Measurements from ENCODE around the gene RGS8.
A peak's percentile ranks its signal among the peaks of the same experiment; 100 is the strongest.
"Not testable (repeated sequence)": the region's sequence is repeated elsewhere in the genome, so short reads cannot be mapped to it uniquely, and the experiment has no call there.

Gene RGS8

DNA sequence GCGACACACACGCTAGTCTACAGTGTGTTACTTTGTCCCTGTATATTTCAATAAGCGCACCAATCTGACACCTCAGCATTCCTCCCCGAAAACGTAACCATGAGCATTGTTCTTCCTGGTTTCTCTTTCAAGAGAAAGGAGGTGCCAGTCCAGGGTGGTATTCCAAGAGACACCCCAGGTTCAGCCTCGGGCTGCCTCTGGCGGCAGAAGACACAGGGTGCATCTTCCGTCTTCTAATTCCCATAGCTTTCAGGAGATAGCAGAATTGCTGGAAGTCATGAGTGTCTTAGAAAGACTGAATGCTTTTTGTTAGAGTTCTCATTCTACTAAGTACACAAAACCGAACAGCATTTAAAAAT, 15.9 kb upstream of the RGS8 start:
- DNase-seq: no peak

DNA sequence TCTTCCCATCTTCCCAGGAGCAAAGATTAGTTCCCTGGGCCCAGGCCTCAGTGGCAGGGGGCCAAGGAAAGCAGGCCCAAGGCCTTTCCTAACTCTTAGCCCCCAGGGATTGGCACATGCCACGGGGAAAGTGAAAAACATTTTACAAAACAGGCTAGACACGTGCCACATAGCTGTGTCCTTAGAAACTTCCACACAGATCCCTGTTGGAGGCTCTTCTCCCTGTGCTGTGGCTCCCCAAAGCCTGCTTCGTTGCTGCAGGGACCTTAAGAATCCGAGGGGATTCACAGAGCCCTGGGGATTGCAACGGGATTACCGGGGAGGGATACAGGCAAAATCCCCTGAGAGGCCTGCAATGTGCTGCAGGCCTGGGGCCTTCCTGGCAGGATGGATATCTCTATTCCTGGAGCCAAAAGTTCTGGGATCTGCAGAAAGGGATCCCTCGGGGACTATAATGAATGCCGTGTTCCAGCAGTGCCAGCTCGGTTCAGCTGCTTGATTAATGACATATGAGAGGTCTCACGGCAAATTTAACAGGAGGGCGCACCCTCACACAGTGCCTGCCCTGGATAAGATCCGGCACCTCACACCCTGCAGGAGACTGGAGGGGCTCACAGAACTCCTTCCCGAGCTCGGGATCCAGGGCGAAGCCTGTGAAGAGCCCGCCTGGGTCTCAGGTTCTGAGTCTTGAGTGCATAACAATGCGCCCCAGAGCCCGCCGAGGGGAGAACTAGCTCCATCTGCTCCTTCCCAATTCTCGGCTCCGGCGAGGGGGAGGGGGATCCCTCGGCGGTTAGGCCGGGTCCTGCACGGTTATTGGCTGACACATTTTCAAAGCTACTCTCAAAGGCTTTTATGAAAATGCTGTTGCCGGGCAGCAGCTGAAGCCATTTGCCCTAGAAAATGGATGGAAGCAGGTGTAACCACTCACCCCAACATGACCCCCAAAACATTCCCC, 15.3 kb upstream of the RGS8 start:
- DNase-seq: no peak

DNA sequence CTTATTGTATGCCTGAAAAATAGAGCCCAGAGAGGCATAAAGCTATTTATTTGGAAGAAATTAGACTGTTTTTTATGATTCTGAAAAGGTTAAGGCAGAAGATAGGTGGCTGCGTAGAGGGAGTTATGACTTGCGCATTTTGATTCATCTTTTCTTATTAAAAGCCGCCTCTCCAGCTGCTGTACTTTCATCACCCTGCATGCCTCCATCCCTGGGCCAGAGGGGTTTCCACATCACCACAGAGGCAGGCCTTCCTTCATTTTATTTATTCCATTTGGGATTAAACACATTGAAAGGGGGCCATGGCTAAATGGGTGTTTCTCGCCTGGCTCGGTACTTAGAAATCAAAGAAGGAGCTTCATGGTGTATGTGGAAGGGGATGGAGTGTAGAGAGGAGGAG, 14.6 kb upstream of the RGS8 start:
- no peak for DNase-seq

DNA sequence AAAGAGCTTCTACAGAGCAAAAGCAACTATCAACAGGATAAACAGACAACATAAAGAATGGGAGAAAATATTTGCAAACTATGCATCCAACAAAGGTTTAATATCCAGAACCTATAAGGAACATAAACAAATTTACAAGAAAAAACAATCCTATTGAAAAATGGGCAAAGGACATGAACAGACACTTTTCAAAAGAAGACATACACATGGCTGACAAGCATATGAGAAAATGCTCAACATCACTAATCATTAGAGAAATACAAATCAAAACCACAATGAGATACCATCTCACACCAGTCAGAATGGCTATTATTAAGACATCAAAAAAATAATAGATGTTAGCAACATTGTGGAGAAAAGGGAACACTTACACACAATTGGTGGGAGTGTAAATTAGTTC, 8.8 kb upstream of the RGS8 start:
- not testable (repeated sequence) for DNase-seq

DNA sequence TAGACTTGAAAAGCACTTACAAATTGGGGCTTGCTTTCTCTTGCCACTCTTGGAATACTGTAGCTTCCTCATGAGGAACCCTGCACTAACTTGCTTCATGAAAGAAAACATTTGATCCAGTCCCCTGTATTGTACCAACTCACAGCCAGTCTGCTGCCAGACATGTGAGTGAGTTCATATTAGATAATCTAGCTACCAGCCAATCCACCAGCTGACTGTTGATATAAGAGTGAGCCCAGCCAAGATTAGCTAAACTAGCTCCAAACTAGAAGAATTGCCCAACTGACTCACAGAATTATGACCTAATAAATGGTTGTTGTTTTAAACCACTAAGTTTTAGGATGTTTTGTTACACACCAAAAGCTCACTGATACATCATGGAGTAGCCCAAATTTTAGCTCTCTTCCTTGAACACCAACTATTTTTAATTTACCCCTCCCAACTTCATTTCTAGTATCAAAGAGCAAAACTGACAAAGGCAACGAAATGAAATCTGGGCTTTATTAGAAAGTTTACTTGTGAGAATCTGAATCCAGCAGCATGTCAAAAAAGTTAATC, 6.6 kb upstream of the RGS8 start:
- DNase-seq: no peak

DNA sequence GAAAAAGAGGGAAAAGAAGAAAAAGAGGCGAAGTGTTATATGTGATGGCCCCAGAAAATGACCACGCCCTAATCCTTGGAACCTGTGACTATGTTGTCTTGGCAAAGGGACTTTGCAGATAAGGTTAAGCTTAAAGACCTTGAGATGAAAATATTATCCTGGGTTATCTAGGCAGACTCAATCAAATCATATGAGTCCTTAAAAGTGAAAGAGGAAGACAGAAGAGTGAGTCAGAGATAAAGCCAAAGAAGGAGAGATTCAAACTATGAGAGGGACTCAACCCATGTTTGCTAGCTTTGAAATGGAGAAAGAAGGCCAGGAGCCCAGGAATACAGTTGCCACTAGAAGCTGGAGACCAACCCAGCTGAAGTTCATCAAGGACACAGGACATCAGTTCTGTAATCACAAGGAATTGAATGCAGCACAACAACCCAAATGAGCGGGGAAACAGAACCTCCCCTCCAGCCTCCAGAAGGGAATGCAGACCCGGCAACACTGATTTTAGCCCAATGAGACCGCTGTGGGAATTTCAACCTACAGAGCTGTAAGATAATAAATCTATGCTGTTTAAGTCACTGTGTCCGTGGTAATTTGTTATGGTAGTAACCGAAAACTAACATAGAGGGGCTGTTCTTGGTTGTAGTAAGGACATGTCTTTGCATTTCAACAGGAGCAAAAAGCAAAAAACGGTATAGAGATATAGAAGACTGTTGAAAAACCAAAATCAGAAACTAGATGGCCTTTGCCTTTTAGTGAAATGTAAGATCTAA, 4.2 kb upstream of the RGS8 start:
- no peak for DNase-seq

DNA sequence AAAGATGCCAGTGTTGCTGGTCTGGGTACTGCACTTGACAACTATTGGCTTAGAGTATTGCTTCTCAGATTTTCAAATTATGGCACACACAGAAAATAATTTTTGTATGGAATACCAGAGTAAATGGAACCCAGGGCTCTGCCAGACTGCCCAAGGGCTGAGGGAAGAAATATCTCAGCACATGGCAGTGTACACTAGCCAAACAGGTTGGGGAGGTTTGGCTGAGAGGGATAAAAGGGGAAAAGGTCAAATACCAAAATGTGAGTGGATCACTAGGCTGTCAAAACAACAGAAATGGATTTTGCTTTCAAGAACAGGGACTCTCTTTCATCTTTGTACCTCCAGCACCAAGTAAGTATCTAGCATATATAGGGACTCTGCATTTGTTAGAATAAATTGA, 3.0 kb upstream of the RGS8 start:
- DNase-seq: no peak

DNA sequence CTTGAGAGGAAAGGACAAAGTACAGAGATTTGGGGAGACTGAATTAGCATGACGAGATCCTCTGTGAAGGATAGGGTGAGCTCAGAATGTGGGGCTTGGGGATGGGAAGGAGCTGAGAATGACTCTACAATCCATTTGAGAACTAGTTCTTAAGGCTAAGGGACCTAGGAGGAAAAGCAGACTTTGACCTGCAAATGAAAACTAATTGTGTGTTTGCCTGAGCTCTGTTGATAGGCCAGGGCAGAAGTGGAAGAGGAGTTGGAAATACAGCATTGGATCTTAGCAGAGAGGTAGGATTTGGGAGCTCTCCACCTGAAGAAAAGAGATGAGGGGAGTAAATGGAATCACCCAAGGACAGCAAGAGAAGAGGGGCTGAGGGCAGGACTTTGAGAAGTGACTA, 2.1 kb upstream of the RGS8 start:
- no peak for DNase-seq

DNA sequence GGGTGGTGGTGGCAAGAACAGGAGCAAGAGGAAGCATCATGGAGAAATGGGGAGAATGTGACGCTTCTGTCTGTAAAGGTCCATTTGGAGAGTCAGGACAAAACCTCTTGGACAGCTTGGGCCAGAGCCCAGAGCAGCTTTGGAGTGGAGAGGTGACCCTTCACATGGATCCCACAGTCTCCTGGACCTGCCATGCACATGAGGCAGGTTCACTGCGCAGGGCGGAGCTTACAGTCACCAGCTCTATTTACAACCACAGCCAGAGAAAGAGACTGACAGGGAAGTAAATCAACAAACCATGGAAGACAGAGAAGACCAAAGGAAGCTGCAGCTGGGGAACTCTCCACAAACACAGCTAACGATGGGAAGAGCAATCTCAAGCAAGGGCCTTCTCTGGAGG, 828 bp upstream of the RGS8 start:
- no peak for DNase-seq

DNA sequence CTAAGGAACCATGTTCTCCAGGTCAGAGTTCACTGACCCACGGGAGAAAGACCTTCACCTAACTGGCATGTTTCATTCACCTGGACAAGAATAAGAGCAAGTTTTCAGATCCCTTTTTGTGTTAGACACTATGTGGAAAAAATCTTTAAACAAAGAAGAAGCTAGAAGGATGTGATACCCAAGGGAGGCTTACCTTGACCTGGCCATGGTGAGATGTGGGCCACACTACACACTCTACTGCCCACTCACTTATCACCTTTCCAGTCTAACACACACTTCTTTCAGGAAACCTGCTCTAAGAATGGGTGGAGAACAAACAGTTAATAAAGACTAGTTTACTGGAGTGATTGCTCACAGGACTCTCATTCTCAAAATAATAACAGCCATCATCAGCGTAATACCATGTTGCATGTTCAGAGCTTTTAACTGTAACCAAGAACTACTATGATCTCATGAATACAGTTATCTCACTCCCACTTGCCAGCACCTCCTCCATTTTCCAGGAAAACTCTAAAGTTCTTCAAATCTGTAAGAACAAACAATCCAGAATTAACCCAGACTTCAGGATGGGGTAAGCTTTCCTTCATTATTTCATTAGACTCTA, 1.4 kb downstream of the RGS8 start:
- DNase-seq: no peak

DNA sequence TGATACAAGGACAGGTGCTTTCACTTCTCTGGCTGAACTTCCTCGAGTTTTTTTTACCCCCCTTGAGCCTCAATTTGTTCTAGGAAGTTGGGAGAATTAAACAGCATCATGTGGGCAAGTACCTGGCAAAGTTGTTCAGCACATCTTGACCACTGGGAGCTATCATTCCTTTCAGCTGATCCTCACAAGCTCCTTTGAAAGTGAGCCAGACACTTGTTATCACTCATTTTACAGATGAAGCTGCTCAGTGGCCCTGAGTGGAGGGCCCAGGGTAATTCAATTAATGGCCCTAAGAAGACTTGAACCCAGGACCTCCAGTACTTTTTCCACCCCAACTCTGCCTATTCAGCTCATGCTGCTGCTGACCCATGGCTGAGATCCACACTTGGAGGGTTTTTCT, 2.0 kb downstream of the RGS8 start:
- DNase-seq: no peak

DNA sequence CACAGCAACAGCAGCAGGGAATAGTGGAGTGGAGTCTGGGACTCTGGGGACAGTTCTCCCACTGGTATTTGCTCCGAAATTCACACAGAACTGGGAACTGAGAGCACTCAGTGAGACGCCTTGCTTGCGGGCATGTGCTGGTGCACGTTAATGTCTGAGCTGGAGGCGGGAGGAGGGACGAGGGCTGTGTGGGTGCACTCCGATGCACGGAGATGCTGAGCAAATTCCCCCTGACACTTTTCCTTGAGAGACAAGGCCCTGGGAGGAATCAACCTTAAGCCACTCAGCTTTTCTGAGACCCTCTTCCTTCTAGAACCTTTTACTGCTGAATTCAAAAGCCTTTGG, 2.8 kb downstream of the RGS8 start:
- no peak for DNase-seq

DNA sequence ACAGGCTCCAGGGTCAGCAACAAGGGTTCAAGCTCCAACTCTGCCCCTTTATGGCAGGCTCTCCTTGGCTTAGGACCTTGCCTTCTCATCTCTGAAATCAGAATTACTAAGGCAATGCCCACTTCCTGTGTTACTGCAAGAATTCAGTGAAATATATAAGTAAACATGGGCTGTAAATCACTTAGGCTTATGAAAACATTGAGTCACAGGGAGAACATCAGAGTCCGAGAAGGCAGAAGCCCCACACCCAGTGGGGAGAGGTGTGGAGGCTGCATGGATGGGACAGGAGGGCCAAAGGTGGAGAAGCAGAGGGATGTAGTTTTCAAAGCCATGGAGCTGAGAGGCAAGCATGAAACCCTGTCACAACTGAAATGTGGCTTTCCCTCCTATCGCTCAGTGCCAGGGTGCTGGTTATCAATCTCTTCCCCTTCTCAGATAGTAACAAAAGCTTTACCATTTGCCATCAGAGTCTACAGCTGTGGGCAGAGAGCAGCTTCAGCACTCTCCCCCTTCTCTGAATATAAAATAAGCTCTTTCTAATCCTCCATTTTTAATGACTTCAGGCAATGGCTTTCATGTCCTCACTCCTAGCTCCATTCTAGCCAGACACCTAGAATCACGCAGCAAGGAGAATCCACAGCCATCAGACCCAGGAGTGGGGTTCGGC, 3.4 kb downstream of the RGS8 start:
- no peak for DNase-seq

DNA sequence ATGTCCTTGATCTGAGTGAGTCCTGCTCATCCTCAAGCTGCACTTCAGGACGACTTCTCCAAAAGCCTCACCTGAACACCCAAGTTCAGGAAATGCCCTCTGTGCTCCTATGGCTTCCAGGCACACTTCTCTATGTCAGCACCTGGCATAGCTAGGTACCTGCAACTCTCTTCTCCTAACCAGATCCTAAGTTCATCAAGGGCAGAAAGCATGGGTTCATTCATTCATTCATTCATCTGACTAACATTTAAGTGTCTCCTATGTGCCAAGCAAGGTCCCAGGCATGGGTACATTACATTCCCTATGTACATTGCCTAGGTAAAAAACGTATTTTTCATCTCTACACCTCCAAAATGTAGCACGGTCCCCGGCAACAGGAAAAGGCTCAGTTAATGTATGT, 4.0 kb downstream of the RGS8 start:
- no peak for DNase-seq

DNA sequence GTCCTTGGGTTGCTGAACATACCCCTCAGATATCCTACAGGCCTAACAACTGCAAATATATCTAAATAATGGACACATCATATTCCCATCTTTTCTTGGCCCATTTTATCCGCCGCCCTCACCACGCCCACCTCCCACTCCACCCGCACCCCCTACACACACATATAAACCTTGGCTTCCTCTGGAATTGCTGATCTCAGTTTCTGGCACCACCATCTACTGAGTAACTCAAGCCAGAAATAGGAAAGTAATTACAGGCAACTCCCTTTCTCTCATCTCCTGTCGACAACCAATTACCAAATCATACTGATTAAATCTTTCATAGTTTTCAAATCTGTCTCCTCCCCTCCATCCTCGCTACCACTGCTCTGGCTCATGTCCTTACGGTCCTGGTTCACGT, 4.7 kb downstream of the RGS8 start:
- no peak for DNase-seq

DNA sequence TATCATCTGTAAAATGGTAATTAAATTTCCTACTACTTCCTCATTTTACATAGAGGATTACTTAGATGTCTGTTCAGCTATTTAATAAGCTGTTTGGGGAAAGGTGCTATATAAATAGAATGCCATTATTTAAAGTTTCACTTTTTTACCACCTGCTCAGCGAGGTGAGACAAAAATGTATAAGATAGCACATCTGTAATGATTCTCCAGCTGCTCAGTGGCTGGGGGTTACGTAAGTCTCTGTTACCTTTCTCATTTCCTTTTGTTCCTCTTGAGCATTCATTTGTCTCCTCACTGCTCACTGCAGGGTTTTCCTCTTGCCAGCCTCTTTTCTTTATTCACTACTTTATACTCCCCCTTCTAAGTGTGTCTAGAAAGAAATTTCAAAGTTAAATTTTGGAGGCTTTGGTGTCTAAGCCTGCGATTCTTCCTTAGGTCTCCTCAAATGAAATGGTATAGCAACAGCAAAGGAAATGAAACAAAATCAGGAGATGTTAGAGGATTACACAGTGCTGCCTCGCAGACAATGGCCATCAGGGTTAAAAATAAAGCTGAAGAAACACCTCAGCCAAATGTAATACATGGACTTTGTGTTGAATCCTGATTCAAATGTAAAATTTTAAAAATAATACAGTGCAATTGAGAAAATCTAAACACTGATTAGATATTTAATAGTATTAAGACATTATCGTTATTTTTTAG, 6.8 kb downstream of the RGS8 start:
- peak in 1 of 2 experiments; percentile 9 for DNase-seq

DNA sequence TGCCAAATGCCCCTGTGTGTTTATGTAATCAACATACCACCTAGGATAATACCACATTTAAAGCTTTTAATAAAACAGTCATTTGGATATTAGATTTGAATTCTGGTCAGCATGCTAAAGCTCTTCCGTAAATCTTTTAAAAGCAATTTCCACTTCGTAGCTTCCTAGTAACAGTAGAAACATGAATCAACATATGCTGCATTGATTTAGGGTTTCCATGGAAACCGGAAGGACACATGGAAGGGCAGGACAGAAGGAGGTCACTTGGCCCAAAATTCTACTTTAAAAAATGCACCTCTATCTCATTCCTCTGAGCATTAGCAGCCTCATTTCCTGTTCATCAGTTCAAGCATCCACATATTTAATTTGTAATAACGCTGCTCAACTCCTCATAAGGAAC, 8.1 kb downstream of the RGS8 start:
- no peak for DNase-seq

DNA sequence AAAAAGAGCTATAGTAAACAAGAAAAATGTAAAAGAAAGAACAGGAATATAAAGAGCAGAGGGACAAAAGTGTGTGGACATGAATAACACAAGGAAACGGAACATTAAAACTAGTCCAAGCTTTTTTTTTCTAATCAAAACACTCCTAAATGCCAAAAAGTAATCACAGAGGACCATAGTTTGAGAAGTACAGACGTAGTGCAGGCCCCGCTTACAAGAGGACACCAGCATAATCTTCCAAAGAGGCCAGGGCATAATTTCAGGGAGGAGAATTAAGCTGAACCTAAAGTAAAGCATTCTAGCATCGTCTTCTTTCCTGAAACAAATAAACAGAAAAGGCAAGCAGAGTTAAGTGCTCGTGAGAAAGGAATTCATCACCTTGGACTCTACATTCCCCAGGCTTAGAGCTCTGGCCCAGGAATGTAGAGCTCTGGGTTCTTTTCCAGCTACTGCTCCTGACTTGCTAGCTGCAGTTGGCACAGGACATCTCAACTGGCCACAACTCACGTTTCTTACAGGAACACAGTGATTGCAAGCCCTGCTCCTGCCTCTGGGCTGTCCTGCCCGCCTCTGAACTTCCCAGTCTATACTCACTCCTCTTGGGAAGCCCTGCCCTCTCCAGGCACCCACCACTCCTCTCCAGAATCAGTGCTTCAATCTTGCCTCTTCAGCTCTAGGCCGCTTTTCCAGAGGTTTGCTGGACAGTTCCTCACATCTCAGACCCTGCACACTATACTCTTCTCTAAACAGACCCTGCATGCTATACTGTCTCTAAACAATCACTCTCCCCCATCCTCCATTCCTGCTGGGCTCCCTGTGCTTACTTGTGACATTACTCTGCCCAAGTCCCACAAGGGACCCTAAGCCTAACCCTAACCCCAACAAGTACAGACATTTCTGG, 9.8 kb downstream of the RGS8 start:
- no peak for DNase-seq

DNA sequence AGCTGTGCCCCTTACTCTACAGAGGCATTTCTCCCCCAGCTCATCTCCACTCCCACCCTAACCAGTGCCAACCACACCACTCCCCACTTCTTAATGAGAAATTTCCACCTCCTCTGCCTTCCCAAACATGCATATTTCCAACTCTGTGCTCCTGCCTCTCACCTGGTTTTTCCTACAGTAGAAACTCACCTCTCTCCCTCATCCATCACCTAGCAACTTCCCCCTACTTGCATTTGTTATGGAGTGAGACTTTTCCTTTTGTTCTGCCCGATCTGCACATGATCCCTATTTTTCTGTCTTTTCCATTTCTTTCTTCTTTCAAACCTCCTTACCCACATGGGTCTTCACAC, 11.9 kb downstream of the RGS8 start:
- no peak for DNase-seq

DNA sequence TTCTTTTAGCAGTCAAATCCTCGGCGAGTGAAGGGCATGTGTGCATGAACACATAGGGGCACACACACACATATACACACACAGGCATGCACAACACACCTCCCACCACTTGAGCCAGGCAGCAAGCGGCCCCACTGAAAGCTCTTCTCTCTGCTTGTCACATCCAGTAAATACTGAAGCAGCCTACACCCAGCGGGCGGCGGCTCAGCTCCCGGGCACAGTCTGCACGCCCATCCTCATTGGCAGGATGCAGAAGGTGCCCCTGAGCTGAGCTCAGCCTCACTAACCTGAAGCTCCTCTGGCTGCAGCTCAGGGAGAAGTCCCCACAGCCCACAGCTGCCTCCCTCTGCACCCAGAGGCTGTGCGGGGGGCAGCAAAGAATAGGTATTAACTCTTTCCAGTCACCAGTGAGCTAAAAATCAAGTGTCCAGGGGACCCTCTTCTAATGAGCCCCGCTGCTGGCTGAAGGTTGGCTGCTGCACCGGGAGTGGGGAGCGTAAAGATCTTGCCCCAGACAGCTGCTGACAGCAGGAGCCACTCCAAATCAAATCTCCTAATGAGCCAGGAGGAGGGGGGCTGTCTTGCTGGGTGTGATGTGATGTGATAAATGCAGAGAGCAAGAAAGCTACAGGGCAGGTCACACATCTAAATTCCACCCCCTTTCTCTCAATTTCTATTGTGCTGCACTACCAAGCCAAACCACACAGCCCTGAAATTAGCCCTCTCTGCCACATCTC, 12.5 kb downstream of the RGS8 start:
- no peak for DNase-seq

All from Kasumi-1 (cell line).